CD4-positive, alpha-beta T cell treated with Interleukin-15 for 1 hour (primary cell): ENCODE data around the gene VPS18.
"Not testable (repeated sequence)": the region's sequence is repeated elsewhere in the genome, so short reads cannot be mapped to it uniquely, and the experiment has no call there.

Source experiments
- DNase-seq: peaks from one replicate; pipeline ENCODE4 v3.0.0-alpha.2; 2020

Gene VPS18

GRCh38 chr15:40893733-40894680 is at the start of gene VPS18:
TSS of gene VPS18 (plus strand) at chr15:40894450. CDS start at chr15:40894769, 319 bp downstream.
- peak; percentile 97 for DNase-seq

- peak; percentile 26 for DNase-seq
These were observed 49.6 kb upstream of the VPS18 start for GRCh38 chr15:40844696-40845030.

GRCh38 chr15:40845036-40845435 is 49.2 kb upstream of the VPS18 start:
- DNase-seq, result no peak

GRCh38 chr15:40845511-40846284 is 48.6 kb upstream of the VPS18 start:
- DNase-seq, result no peak

DNA sequence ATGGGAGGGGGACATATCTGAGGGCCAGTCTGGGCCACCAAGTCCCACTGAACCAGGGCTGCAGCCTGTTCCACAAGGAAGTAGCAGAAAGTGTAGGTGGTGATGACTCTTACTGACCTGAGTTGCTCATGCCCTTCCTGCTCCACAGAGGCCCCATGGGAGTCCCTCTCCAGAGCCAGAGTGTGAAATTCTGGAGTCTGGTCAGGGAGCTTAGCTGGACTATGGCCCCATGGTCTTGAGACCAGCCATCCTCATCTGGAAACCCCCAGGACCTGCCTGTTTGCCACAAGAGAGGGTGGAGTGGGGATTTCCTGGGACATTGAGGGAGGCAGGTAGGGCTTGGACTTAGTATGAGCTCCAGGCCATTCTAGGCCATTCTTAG is 47.4 kb upstream of the VPS18 start:
- DNase-seq, result no peak

- DNase-seq, result peak; percentile 68
These were observed 46.9 kb upstream of the VPS18 start for GRCh38 chr15:40847223-40847961.

DNA sequence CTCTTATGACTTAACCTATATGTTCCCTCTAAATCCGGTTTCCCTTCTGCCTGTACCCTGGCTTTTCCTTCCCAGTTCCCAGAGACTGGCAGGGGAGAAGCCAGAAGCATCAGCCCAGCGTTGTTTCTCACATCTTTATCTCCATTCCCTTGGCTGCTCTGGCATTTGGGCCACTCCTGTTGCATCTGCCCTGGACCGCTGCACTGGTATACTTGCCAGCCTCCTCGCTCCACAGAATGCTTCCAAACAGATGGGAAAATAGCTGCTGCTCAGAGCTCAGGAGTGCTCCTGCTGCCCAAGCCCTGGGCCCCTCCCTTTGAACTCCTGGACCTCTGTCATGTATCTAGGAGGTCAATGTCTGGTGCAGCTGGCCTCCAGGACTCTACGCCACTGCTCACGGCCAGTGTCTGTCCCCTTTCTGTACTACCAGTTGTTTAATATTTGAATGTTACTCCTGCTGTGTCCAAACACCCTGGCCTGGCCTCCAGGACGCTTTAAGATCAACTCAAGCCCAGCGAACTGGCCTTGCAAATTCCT is 43.6 kb upstream of the VPS18 start:
- DNase-seq, result no peak

- DNase-seq, result no peak
These were observed 41.7 kb upstream of the VPS18 start for GRCh38 chr15:40852529-40852928.

DNA sequence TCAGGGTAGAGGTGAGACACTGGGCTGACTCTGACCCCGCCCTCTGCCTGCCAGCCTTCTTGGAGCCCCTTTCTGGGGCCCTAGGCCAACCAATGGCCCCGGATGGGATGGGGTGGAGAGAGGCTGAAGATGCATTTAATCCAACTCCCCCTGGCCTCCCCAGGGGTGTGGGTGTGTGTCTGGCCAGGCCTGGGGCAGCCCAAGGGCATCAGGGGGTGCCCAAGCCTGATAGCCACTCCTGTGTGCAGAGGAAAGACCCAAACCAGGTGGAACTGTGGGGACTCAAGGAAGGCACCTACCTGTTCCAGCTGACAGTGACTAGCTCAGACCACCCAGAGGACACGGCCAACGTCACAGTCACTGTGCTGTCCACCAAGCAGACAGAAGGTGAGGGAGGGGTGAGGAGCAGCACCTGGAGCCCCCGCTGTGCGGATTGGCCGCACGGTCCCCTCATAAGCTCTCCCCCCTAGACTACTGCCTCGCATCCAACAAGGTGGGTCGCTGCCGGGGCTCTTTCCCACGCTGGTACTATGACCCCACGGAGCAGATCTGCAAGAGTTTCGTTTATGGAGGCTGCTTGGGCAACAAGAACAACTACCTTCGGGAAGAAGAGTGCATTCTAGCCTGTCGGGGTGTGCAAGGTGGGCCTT is 40.9 kb upstream of the VPS18 start:
- DNase-seq, result no peak

DNA sequence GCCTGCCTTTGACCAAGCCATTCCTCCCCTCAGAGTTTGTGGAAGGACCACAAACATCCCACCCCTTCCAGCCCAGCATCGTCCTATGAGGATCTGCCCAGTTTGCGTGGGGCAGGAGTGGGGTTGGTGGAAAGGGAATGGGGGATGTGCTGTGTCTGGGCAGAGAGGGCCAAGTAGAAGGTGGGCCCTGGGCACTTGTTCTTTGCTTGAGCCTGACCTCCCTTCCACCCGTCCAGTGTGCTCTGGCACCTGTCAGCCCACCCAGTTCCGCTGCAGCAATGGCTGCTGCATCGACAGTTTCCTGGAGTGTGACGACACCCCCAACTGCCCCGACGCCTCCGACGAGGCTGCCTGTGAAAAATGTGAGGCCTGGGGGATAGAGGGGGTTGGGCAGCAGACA is 40.1 kb upstream of the VPS18 start:
- no peak for DNase-seq

GRCh38 chr15:40855706-40856234 is 38.5 kb upstream of the VPS18 start:
- no peak for DNase-seq

GRCh38 chr15:40856746-40857145 is 37.5 kb upstream of the VPS18 start:
- DNase-seq, result no peak

GRCh38 chr15:40857601-40858341 is 36.5 kb upstream of the VPS18 start:
- peak; percentile 72 for DNase-seq

DNA sequence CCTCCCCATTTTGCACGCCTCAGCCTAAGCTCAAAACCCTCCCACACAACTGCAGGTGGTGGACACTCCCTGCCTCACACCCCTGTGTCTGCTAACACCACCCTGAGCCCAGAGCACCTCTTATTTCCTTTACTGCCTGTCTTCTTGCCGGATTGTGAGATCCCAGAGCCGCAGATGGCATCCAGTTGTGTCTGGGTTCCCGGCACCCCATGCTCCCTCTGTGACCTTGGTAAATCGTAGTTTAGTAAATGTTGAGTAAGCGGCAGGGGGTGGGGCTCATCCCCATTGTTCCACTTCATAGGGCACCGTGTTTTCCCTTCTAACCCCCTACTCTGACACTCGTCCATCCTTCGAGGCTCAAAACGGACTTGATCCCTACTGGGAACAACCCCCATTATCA is 35.5 kb upstream of the VPS18 start:
- no peak for DNase-seq

DNA sequence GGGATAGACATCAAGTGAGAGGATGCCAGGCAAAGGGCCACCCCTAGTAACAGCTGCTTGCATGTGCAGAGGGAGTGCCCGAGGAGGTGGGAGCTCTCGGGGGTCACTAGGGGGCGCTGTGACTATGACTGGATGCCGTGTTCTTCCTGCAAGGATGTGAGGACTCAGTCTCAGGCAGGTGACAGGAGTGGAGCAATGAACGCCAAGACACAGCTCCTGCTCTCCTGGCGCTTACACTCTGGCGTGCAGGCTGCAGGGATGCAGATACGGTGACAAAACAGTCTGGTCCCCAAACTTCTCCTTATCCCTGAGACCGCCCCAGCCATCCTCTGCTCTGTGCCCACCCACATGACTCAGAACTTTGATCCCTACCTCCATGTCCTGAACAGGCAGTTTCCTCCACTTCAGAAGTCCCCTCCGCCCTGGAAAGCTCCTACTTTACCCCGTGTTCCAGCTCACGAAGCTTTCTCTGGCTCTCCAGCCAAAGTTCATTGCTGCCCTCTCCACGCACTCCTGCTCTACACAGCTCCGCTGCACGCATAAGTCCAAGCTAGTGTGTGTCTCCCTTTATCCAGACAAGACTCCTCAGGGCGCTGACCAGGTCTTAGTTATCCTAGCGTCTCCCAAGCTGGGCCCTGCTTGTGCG is 34.9 kb upstream of the VPS18 start:
- DNase-seq, result peak; percentile 76

DNA sequence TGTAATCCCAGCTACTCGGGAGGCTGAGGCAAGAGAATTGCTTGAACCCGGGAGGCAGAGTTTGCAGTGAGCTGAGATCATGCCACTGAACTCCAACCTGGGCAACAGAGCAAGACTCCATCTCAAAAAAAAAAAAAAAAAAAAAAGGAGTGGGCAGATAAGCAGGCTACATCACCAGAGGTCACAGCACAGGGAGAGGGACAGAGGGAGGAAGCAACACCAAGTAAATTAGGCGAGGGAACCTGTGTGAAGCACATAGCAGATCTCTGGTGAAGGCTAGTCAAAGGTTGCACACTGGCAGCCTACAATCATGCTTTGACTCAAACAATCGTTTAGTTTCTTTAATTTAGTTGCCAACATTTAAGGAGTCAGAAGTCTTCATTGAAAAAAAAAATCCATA is 33.1 kb upstream of the VPS18 start:
- not testable (repeated sequence) for DNase-seq

DNA sequence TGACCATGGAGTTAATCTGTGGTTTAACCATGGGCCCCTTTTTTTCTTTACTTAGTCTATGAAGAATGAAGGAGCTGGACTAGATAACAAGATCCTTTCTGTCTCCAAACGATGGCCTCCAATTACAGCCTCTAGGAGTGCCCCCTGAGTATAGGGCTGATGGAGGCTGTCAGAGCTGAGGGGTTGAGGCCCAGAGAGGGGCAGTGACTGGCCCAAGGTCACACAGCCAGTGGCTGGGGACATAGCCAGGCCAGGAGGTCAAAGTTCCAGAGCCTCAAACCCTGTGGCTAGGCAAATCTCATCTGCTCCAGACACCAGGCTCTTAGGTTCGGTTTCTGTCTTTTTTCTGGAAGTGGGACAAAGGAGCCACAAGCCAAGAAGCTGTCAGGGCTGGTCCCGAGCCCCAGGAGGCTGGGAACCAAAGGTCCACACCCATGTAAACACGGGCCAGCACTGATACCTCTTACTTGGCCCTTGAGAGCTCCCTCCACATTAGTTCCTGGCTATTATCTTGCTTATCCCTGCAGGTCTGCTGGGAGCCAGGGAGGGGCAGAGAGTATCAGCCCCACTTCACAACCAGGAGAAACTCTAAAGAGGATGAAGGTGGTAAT is 30.5 kb upstream of the VPS18 start:
- DNase-seq, result no peak

GRCh38 chr15:40867199-40867598 is 27.1 kb upstream of the VPS18 start:
- DNase-seq, result no peak

- no peak for DNase-seq
These were observed 24.6 kb upstream of the VPS18 start for GRCh38 chr15:40869686-40870085.

GRCh38 chr15:40870716-40871115 is 23.5 kb upstream of the VPS18 start:
- DNase-seq, result no peak
